ENCODE data around the gene YKT6.
"Not testable (repeated sequence)": the region's sequence is repeated elsewhere in the genome, so short reads cannot be mapped to it uniquely, and the experiment has no call there.

YKT6 gene

GRCh38 chr7:44173911-44174693 lies 26.7 kb upstream of the YKT6 start:
- no peak for DNase-seq (ENCODE audit: low read depth)
- H3K4me3 ChIP-seq (ENCODE audit: low read length), result no peak overlapping the region
- TF ChIP-seq CTCF (conservative IDR thresholded peaks at IDR 0.05; ENCODE audit: low read depth, low read length), result no peak

- not testable (repeated sequence) for H3K4me3 ChIP-seq (ENCODE audit: low read length); DNase-seq (ENCODE audit: low read depth)
Measured at GRCh38 chr7:44174694-44174948, 26.2 kb upstream of the YKT6 start.

- no peak for DNase-seq (ENCODE audit: low read depth)
- TF ChIP-seq CTCF (conservative IDR thresholded peaks at IDR 0.05; ENCODE audit: low read depth, low read length), result no peak
- no peak overlapping the region for H3K4me3 ChIP-seq (ENCODE audit: low read length)
Measured at GRCh38 chr7:44175730-44176129, 25.0 kb upstream of the YKT6 start.

- no peak for TF ChIP-seq CTCF (conservative IDR thresholded peaks at IDR 0.05; ENCODE audit: low read depth, low read length)
- H3K4me3 ChIP-seq (ENCODE audit: low read length), result no peak overlapping the region
- no peak for DNase-seq (ENCODE audit: low read depth)
Measured at GRCh38 chr7:44176486-44176885, 24.3 kb upstream of the YKT6 start.

GRCh38 chr7:44177570-44178131 lies 23.1 kb upstream of the YKT6 start:
- no peak overlapping the region for H3K4me3 ChIP-seq (ENCODE audit: low read length)
- peak; percentile 19 for DNase-seq (ENCODE audit: low read depth)
- no peak for TF ChIP-seq CTCF (conservative IDR thresholded peaks at IDR 0.05; ENCODE audit: low read depth, low read length)

- H3K4me3 ChIP-seq (ENCODE audit: low read length), result no peak overlapping the region
- no peak for DNase-seq (ENCODE audit: low read depth)
- TF ChIP-seq CTCF (conservative IDR thresholded peaks at IDR 0.05; ENCODE audit: low read depth, low read length), result no peak
Measured at GRCh38 chr7:44180631-44181030, 20.1 kb upstream of the YKT6 start.

GRCh38 chr7:44182827-44183226 lies 18.0 kb upstream of the YKT6 start:
- no peak for DNase-seq (ENCODE audit: low read depth)
- no peak for TF ChIP-seq CTCF (conservative IDR thresholded peaks at IDR 0.05; ENCODE audit: low read depth, low read length)
- H3K4me3 ChIP-seq (ENCODE audit: low read length), result no peak overlapping the region

Measured in retinal pigment epithelial cell (primary cell).